Stomach (tissue), 4 donors: ENCODE data around the gene ITGB2.
"Not testable (repeated sequence)": the region's sequence is repeated elsewhere in the genome, so short reads cannot be mapped to it uniquely, and the experiment has no call there.

ENCODE experiments used
- POLR2A ChIP-seq, 4 donors: fragments of 450-650 bp; IDR thresholded peaks; one replicate each; pipeline ENCODE4 v1.6.1; 2016; ENCODE audit warnings: antibody characterized with exemption in 4 of 4, control low read depth in 2 of 4, mild to moderate bottlenecking in 1 of 4, moderate library complexity in 1 of 4
- TF ChIP-seq, protein P1 (sequence below), 7 experiments: fragments of 450-650 bp in 4 of 7; fragments of 200-600 bp in 3 of 7; sonication (generic) in 3 of 7; IDR thresholded peaks; one replicate each; pipeline ENCODE4 v1.5.1; 2016 to 2019; ENCODE audit warnings: antibody characterized with exemption in 7 of 7, control low read depth in 2 of 7, mild to moderate bottlenecking in 1 of 7

DNA sequence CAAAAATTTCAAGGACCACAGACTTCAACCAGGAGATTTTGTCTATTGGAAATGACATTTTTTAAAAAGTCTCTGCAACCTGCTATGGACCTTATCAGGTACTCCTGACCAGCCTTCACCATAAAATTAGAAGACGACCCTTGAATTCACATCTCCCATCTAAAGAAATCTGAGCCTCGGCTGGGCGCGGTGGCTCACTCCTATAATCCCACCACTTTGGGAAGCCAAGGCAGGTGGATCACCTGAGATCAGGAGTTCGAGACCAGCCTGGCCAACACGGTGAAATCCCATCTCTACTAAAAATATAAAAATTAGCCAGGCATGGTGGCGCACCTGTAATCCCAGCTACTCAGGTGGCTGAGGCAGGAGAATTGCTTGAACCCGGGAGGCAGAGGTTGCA, 41.5 kb downstream of the ITGB2 start:
- TF ChIP-seq, protein P1, sequence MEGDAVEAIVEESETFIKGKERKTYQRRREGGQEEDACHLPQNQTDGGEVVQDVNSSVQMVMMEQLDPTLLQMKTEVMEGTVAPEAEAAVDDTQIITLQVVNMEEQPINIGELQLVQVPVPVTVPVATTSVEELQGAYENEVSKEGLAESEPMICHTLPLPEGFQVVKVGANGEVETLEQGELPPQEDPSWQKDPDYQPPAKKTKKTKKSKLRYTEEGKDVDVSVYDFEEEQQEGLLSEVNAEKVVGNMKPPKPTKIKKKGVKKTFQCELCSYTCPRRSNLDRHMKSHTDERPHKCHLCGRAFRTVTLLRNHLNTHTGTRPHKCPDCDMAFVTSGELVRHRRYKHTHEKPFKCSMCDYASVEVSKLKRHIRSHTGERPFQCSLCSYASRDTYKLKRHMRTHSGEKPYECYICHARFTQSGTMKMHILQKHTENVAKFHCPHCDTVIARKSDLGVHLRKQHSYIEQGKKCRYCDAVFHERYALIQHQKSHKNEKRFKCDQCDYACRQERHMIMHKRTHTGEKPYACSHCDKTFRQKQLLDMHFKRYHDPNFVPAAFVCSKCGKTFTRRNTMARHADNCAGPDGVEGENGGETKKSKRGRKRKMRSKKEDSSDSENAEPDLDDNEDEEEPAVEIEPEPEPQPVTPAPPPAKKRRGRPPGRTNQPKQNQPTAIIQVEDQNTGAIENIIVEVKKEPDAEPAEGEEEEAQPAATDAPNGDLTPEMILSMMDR (IDR thresholded peaks at IDR 0.05) = not testable (repeated sequence)
- TF ChIP-seq POLR2A (IDR thresholded peaks at IDR 0.05) = not testable (repeated sequence)
